Heart left ventricle (tissue), 16 donors: ENCODE results near the gene ADGRA1. TPM values are rescaled to one million over a fixed set of nuclear protein-coding genes. Genes with fewer than 3 reads are reported as not detected.

Source experiments
- ATAC-seq, 4 donors: fragments of 200-7000 bp; cut with Tn5 transposase; one replicate each; pipeline ENCODE4 v1.9.1; 2020 to 2022; ENCODE audit warnings: moderate library complexity in 4 of 4, mild to moderate bottlenecking in 3 of 4, moderate number of reproducible peaks in 1 of 4
- DNase-seq, 5 donors: peaks; one replicate each; pipeline ENCODE4 v3.0.0-alpha.2; 2020
- H3K27ac ChIP-seq, 12 donors: fragments of 200-600 bp; sonication (generic) in 4 of 12; one replicate each; pipeline versions ENCODE4 v1.5.0 to v1.8.0; 2016 to 2022; ENCODE audit warnings: mild to moderate bottlenecking in 2 of 12
- H3K27me3 ChIP-seq, 9 donors: fragments of 200-600 bp; sonication (generic) in 2 of 9; one replicate each; pipeline versions ENCODE4 v1.5.1 to v1.8.0; 2016 to 2022; ENCODE audit warnings: mild to moderate bottlenecking in 3 of 9
- H3K36me3 ChIP-seq, 9 donors: fragments of 200-600 bp; sonication (generic) in 2 of 9; one replicate each; pipeline versions ENCODE4 v1.5.0 to v1.8.0; 2018 to 2022; ENCODE audit warnings: mild to moderate bottlenecking in 2 of 9
- H3K4me1 ChIP-seq, 12 donors: fragments of 200-600 bp; sonication (generic) in 4 of 12; one replicate each; pipeline versions ENCODE4 v1.5.0 to v1.8.0; 2016 to 2022; ENCODE audit warnings: mild to moderate bottlenecking in 3 of 12
- H3K4me3 ChIP-seq, 12 donors: fragments of 200-600 bp; sonication (generic) in 4 of 12; one replicate each; pipeline versions ENCODE4 v1.5.0 to v1.8.0; 2017 to 2022; ENCODE audit warnings: mild to moderate bottlenecking in 9 of 12, moderate library complexity in 4 of 12
- H3K9me3 ChIP-seq, 12 donors: fragments of 200-600 bp; sonication (generic) in 4 of 12; one replicate each; pipeline versions ENCODE4 v1.5.0 to v1.8.0; 2016 to 2022; ENCODE audit warnings: mild to moderate bottlenecking in 1 of 12
- POLR2A ChIP-seq, 2 donors: fragments of 450-650 bp; IDR thresholded peaks; one replicate each; pipeline ENCODE4 v1.6.1; 2017; ENCODE audit warnings: antibody characterized with exemption in 2 of 2, mild to moderate bottlenecking in 2 of 2, moderate library complexity in 2 of 2
- WGBS, 4 donors: extraction: QIAGEN DNeasy Blood & Tissue Kit in 2 of 4; methylation state at CpG; one replicate each; pipeline versions ENCODE4 v1.1.5 to v1.1.7; 2013 to 2018; 5-methylcytosine and 5-hydroxymethylcytosine counted together
- intact Hi-C, 10 donors: fragments of 100-400 bp; cut with DNase I; formaldehyde crosslinking; loops; one replicate each; pipeline versions ENCODE4 v1.11.1 to v1.14.2; 2022
- polyA plus RNA-seq, 2 donors: library from polyadenylated mRNA; stranded (reverse); fragments of 200-250 nt; gene quantifications; one replicate each; pipeline ENCODE4 v1.2.3, GENCODE V29; 2013
- total RNA-seq, 9 donors: library from RNA; depleted of rRNA in 2 of 9; stranded (reverse); fragments of >200 nt in 2 of 9; fragmentation: NEBNext Ultra II Directional in 3 of 9; extraction: Animal tissue kit (Norgen Biotek cat#: 25700) in 3 of 9; gene quantifications; one replicate each; pipeline versions ENCODE4 v1.1.0 to v1.2.4, GENCODE V29; 2016 to 2023
- TF ChIP-seq, protein P1 (sequence below), 12 donors: fragments of 200-600 bp; sonication (generic) in 4 of 12; IDR thresholded peaks; one replicate each; pipeline versions ENCODE4 v1.5.0 to v1.8.0; 2018 to 2022; ENCODE audit warnings: antibody characterized with exemption in 12 of 12, mild to moderate bottlenecking in 5 of 12
- donor health status: ischemic (EF 13 %, LVEDD 7.1; RV severe dilation, severe dysfunction).
- donor health status: healthy with polysubstance abuse.
- donor health status: DM: no; HTN: yes; CAD: no.
- donor health status: DM: no; HTN: no; CAD: no.
- donor health status: ischemic (EF 25% LVEDD 6.9; RV normal size, moderate dysfunction).
- donor health status: ischemic (EF 25% LVEDD 5.7; RV mildly dilated, moderate dysfunction).
- donor health status: healthy.
- donor health status: DM: yes; HTN: yes; CAD: no.
- donor health status: ischemic (EF 35%, LVEDD 5.7; RV mildly dilated, moderate dysfunction).
- donor health status: nonischemic (EF 11% LVEDD 7.7; RV severe dilation, severe dysfunction).
- donor health status: DM: yes; HTN: yes; CAD: no.
- donor health status: PGD.
- donor health status: ischemic (EF 29% LVEDD 5.4; RV normal size, mild dysfunction).
- donor health status: nonischemic (EF 23%, LVEDD 6.1; RV moderate dilation, normal function).

The ADGRA1 gene
- total and polyA plus RNA-seq, 11 donors: 0.03 to 0.19 (median 0.13) TPM; not detected in 8

DNA sequence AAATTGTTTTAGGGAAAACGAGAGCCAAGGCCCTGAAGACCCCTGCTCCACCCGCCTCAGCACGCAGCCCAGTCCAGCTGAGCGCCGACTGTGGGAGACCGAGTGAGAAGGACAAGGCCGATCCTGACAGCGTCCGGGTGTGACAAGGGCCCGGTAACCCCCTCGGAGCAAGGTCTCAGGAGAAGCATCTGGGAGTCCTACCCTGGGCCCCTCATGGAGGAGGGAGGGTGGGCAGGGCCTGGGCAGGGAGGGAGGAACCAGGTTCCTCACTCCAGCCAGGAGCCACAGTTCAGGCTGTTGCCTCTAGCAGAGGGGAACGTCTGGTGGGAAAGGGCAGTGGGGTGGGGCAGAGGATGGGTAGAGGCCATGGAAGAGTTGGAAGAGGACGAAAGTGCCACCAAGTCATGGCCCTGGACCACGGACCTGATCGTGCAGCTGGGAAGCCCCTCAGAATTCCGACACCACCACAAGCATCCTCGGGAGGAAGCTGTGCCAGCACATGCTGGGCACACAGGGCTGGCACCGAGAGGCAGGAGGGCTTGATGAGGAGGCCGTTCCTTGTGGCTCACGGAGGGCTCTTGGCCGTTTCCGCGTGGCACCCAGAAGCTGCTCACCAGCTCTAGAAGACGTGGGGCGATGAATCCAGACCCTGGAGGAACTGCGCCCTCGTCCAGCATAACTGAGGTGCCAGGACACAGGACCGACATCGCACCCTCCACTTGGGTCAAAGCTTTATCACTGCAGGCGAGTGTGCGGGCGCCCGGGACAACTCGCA is 70.1 kb downstream of the ADGRA1 start:
- no peak overlapping the region for H3K27ac ChIP-seq
- DNase-seq (peak in 1 of 5 donors; percentile 4), ATAC-seq (no peak)
- peaks cover 0 to 21% (median 11%) of the 10 kb centered on the region in 12 donors for H3K4me1 ChIP-seq
- no peak for TF ChIP-seq POLR2A (IDR thresholded peaks at IDR 0.05)
- TF ChIP-seq, protein P1, sequence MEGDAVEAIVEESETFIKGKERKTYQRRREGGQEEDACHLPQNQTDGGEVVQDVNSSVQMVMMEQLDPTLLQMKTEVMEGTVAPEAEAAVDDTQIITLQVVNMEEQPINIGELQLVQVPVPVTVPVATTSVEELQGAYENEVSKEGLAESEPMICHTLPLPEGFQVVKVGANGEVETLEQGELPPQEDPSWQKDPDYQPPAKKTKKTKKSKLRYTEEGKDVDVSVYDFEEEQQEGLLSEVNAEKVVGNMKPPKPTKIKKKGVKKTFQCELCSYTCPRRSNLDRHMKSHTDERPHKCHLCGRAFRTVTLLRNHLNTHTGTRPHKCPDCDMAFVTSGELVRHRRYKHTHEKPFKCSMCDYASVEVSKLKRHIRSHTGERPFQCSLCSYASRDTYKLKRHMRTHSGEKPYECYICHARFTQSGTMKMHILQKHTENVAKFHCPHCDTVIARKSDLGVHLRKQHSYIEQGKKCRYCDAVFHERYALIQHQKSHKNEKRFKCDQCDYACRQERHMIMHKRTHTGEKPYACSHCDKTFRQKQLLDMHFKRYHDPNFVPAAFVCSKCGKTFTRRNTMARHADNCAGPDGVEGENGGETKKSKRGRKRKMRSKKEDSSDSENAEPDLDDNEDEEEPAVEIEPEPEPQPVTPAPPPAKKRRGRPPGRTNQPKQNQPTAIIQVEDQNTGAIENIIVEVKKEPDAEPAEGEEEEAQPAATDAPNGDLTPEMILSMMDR (IDR thresholded peaks at IDR 0.05): no peak
- H3K9me3 ChIP-seq: no peaks in the 10 kb centered on the region
- no peak overlapping the region for H3K4me3 ChIP-seq
- no peaks in the 10 kb centered on the region for H3K36me3 ChIP-seq
- WGBS, 4 donors: 74 to 80% (median 76%) methylated on average over 22 to 34 of the region's 34 CpGs
- H3K27me3 ChIP-seq: peaks cover 14 to 42% (median 27%) of the 10 kb centered on the region in 9 donors
- intact Hi-C loops: no loop called here

DNA sequence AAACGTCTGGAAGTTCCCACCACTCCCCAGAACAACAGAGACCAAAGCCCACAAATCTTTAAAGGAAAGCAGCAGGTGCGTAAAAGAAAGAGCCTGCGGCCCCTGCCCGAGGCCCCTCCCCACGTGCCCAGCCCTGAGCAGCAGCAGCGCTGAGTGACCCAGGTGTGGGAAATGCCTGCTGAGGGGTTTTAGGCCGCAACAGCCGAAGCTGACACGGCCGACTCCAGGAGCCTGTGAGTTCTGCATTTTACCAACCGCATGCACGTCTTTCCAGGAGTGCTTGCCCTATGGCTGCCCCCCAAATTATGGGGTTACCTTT is 70.7 kb downstream of the ADGRA1 start:
- Histone ChIP-seq H3K36me3 (no peaks in the 10 kb centered on the region), H3K27me3 (peaks cover 14 to 43% (median 30%) of the 10 kb centered on the region in 9 donors), H3K4me1 (peaks cover 0 to 21% (median 11%) of the 10 kb centered on the region in 12 donors), H3K9me3 (no peaks in the 10 kb centered on the region), H3K27ac (no peak overlapping the region), H3K4me3 (no peak overlapping the region)
- 64 to 69% (median 67%) methylated on average over 12 of the region's 12 CpGs for WGBS, 4 donors
- DNase-seq (no peak), ATAC-seq (no peak)
- TF ChIP-seq, protein P1 (IDR thresholded peaks at IDR 0.05): no peak
- intact Hi-C loops: no loop called here

DNA sequence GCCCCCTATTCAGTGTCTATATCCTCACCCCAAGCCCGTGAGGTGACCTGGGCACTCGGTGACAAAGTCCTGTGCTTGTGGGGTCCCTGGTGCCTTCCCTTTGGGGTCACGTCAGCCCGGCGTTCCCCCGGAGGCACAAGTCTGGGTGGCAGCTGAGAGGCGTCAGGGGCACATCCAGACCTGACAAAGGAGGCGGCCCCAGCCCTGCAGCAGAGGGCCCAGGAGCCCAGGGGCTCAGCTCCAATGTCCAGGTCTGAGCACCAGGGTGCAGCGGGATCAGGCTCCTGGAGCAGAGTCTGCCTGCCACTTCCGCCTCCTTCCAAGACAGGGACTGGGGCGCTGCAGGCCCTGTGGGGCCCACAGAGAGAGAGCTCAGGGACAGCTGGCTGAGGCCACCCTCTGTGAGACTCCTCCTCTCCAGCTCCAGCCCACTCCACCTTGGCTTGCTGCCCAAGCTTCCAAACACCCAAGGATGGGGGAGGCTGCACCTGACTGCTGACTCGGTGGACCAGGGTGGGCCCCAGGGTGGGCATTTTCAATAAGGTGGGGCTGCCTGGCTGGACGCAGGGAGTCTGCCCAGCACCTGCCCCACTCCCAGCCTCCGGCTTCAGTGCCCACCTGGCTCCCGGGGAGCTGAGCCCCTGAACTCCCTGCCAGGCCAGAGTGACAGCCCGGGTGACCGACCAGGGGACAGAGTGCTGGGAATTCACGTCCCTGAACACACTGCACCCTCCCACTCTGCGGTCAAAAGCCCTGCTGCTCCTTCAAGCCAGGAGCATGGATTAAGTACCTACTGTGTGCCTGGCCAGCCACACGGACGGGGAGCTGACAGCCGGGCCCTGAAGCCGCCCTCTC is 71.3 kb downstream of the ADGRA1 start:
- TF ChIP-seq, protein P1 (IDR thresholded peaks at IDR 0.05): no peak
- TF ChIP-seq POLR2A (IDR thresholded peaks at IDR 0.05): no peak
- Histone ChIP-seq H3K9me3 (no peaks in the 10 kb centered on the region), H3K27ac (no peak overlapping the region), H3K27me3 (peaks cover 14 to 42% (median 30%) of the 10 kb centered on the region in 9 donors), H3K4me1 (peaks cover 0 to 21% (median 11%) of the 10 kb centered on the region in 12 donors), H3K36me3 (no peaks in the 10 kb centered on the region), H3K4me3 (no peak overlapping the region)
- WGBS, 4 donors: 26 to 57% (median 43%) methylated on average over 10 to 23 of the region's 23 CpGs
- peak in 2 of 4 donors; percentile 12 to 14 for ATAC-seq
- intact Hi-C loops: no loop called here
- peak in 2 of 5 donors; percentile 25 to 31 for DNase-seq

DNA sequence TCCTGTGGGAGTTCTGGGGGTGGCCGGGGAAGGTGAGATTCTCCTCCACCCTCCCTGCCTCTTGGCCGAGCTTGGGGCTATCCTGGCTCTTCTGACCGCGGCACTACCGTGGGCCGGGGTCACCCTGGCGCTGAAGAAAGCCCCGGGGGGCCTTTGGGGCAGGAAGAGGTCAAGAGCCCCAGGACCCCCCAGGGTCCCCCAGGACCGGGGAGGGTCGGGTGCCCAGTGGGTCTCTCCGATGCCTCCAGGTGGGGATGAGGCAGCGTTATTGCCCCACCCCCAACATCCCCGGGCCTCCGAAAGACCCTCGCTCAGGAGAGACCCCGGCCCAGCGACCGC is 71.9 kb downstream of the ADGRA1 start:
- DNase-seq: peak in 2 of 5 donors; percentile 6 to 17
- intact Hi-C loops: no loop called here
- H3K36me3 ChIP-seq: no peaks in the 10 kb centered on the region
- no peak overlapping the region for H3K27ac ChIP-seq
- 9 to 16% (median 14%) methylated on average over 5 to 18 of the region's 18 CpGs for WGBS, 4 donors
- no peaks in the 10 kb centered on the region for H3K9me3 ChIP-seq
- peaks cover 0 to 21% (median 11%) of the 10 kb centered on the region in 12 donors for H3K4me1 ChIP-seq
- H3K4me3 ChIP-seq: peak overlapping the region in 1 of 12 donors; percentile 72
- peaks cover 14 to 46% (median 30%) of the 10 kb centered on the region in 9 donors for H3K27me3 ChIP-seq
- no peak for ATAC-seq
- TF ChIP-seq, protein P1 (IDR thresholded peaks at IDR 0.05): no peak
- TF ChIP-seq POLR2A (IDR thresholded peaks at IDR 0.05): no peak
